ENCODE results near the gene NSG1. TPM values are rescaled to one million over a fixed set of nuclear protein-coding genes. Genes with fewer than 3 reads are reported as not detected.

The NSG1 gene
- total and polyA plus RNA-seq, 9 donors = 9.9 to 103 (median 39.6) TPM

GRCh38 chr4:4422856-4423499 is 36.1 kb downstream of the NSG1 start:
- H3K4me3 ChIP-seq = no peak overlapping the region
- TF ChIP-seq, protein P1, sequence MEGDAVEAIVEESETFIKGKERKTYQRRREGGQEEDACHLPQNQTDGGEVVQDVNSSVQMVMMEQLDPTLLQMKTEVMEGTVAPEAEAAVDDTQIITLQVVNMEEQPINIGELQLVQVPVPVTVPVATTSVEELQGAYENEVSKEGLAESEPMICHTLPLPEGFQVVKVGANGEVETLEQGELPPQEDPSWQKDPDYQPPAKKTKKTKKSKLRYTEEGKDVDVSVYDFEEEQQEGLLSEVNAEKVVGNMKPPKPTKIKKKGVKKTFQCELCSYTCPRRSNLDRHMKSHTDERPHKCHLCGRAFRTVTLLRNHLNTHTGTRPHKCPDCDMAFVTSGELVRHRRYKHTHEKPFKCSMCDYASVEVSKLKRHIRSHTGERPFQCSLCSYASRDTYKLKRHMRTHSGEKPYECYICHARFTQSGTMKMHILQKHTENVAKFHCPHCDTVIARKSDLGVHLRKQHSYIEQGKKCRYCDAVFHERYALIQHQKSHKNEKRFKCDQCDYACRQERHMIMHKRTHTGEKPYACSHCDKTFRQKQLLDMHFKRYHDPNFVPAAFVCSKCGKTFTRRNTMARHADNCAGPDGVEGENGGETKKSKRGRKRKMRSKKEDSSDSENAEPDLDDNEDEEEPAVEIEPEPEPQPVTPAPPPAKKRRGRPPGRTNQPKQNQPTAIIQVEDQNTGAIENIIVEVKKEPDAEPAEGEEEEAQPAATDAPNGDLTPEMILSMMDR (IDR thresholded peaks at IDR 0.05) = no peak
- no peak for TF ChIP-seq POLR2A (IDR thresholded peaks at IDR 0.05)
- TF ChIP-seq EP300 (IDR thresholded peaks at IDR 0.05) = no peak
- no peaks in the 10 kb centered on the region for H3K36me3 ChIP-seq
- no peak overlapping the region for H3K27ac ChIP-seq
- H3K9me3 ChIP-seq = no peaks in the 10 kb centered on the region
- H3K4me1 ChIP-seq (ENCODE audit: insufficient read depth) = peaks cover 5% of the 10 kb centered on the region
- no peak for DNase-seq
- intact Hi-C loops (cut with DNase I) = no loop called here
- WGBS, 3 donors = 73 to 80% (median 76%) methylated on average over 12 of the region's 12 CpGs
- no peaks in the 10 kb centered on the region for H3K27me3 ChIP-seq

GRCh38 chr4:4423706-4424498 is 37.0 kb downstream of the NSG1 start:
- TF ChIP-seq, protein P1 (IDR thresholded peaks at IDR 0.05) = no peak
- no peak for TF ChIP-seq EP300 (IDR thresholded peaks at IDR 0.05)
- no peak for TF ChIP-seq POLR2A (IDR thresholded peaks at IDR 0.05)
- H3K36me3 ChIP-seq = no peaks in the 10 kb centered on the region
- H3K27ac ChIP-seq = no peak overlapping the region
- DNase-seq = no peak
- intact Hi-C loops (cut with DNase I) = no loop called here
- H3K9me3 ChIP-seq = no peaks in the 10 kb centered on the region
- WGBS, 3 donors = 81 to 93% (median 87%) methylated on average over 9 of the region's 9 CpGs
- H3K4me3 ChIP-seq = no peak overlapping the region
- H3K4me1 ChIP-seq (ENCODE audit: insufficient read depth) = peaks cover 5% of the 10 kb centered on the region
- no peaks in the 10 kb centered on the region for H3K27me3 ChIP-seq

DNA sequence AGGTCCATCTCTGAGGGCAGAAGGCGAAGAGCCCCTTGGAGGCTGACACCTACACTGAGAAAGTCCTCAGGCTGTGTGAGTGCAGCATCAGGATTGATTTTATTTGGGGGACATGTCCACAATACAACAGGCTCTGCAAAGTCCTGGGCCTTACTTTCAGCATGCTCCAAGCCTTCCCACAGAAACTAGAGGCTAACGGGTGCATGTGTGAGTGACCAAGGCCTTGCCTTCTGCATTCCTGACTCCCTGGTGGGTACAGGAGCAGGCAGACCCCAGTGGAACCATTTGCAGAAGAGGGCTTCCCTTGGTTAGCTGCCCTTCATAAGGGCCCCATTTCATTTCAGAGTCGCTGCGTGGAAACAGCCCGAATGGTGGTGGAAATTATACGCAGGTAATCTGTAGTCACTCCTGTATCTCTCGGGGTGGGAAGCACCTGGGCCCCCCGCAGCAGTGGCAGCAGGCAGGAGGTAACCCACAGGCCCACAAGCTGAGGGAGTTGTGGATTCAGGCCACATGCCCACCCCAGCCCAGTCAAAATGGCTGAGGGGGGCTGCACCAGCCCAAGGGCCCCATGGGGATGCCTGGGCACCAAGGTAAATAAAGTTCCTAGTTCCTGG is 37.7 kb downstream of the NSG1 start:
- WGBS, 3 donors = 88 to 99% (median 92%) methylated on average over 8 of the region's 8 CpGs
- no peaks in the 10 kb centered on the region for H3K27me3 ChIP-seq
- H3K36me3 ChIP-seq = no peaks in the 10 kb centered on the region
- peaks cover 5% of the 10 kb centered on the region for H3K4me1 ChIP-seq (ENCODE audit: insufficient read depth)
- H3K4me3 ChIP-seq = no peak overlapping the region
- TF ChIP-seq, protein P1 (IDR thresholded peaks at IDR 0.05) = no peak
- TF ChIP-seq POLR2A (IDR thresholded peaks at IDR 0.05) (no peak), EP300 (IDR thresholded peaks at IDR 0.05) (no peak)
- no peak overlapping the region for H3K27ac ChIP-seq
- no peak for DNase-seq
- intact Hi-C loops (cut with DNase I) = no loop called here
- no peaks in the 10 kb centered on the region for H3K9me3 ChIP-seq

GRCh38 chr4:4425119-4425690 is 38.3 kb downstream of the NSG1 start:
- intact Hi-C loops (cut with DNase I) = no loop called here
- DNase-seq = no peak
- peaks cover 5% of the 10 kb centered on the region for H3K4me1 ChIP-seq (ENCODE audit: insufficient read depth)
- H3K27me3 ChIP-seq = no peaks in the 10 kb centered on the region
- TF ChIP-seq POLR2A (IDR thresholded peaks at IDR 0.05) (no peak), EP300 (IDR thresholded peaks at IDR 0.05) (no peak)
- TF ChIP-seq, protein P1 (IDR thresholded peaks at IDR 0.05) = no peak
- H3K9me3 ChIP-seq = no peaks in the 10 kb centered on the region
- no peak overlapping the region for H3K4me3 ChIP-seq
- no peak overlapping the region for H3K27ac ChIP-seq
- WGBS, 3 donors = 90 to 96% (median 94%) methylated on average over 13 of the region's 13 CpGs
- no peaks in the 10 kb centered on the region for H3K36me3 ChIP-seq
